ENCODE results near the gene SEPTIN7. TPM values are rescaled to one million over a fixed set of nuclear protein-coding genes. Genes with fewer than 3 reads are reported as not detected.

Gene SEPTIN7
- total and polyA plus RNA-seq, 2 of the 13 experiments (the other 11 are each of a cell fraction or from before 2014, with no cell fraction given), result 103 to 129 TPM

GRCh38 chr7:35800718-35801391 lies at the start of gene SEPTIN7 (continued):
- TF ChIP-seq ZNF280B (CRISPR knock-in tag; IDR thresholded peaks at IDR 0.05; ENCODE audit: borderline replicate concordance), result peak; percentile 13; the same call in 1 of the 2 replicates
- TF ChIP-seq, protein P1, sequence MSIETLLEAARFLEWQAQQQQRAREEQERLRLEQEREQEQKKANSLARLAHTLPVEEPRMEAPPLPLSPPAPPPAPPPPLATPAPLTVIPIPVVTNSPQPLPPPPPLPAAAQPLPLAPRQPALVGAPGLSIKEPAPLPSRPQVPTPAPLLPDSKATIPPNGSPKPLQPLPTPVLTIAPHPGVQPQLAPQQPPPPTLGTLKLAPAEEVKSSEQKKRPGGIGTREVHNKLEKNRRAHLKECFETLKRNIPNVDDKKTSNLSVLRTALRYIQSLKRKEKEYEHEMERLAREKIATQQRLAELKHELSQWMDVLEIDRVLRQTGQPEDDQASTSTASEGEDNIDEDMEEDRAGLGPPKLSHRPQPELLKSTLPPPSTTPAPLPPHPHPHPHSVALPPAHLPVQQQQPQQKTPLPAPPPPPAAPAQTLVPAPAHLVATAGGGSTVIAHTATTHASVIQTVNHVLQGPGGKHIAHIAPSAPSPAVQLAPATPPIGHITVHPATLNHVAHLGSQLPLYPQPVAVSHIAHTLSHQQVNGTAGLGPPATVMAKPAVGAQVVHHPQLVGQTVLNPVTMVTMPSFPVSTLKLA (IDR thresholded peaks at IDR 0.05), result no peak
- peak; percentile 2 for TF ChIP-seq RBM39 (IDR thresholded peaks at IDR 0.05; ENCODE audit: low read depth, low read length, poor library complexity, severe bottlenecking)
- TF ChIP-seq SMAD3 (CRISPR knock-in tag; IDR thresholded peaks at IDR 0.05), result peak; percentile 14; the same call in 1 of the 2 replicates
- TF ChIP-seq, protein P2, sequence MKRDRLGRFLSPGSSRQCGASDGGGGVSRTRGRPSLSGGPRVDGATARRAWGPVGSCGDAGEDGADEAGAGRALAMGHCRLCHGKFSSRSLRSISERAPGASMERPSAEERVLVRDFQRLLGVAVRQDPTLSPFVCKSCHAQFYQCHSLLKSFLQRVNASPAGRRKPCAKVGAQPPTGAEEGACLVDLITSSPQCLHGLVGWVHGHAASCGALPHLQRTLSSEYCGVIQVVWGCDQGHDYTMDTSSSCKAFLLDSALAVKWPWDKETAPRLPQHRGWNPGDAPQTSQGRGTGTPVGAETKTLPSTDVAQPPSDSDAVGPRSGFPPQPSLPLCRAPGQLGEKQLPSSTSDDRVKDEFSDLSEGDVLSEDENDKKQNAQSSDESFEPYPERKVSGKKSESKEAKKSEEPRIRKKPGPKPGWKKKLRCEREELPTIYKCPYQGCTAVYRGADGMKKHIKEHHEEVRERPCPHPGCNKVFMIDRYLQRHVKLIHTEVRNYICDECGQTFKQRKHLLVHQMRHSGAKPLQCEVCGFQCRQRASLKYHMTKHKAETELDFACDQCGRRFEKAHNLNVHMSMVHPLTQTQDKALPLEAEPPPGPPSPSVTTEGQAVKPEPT (CRISPR knock-in tag; IDR thresholded peaks at IDR 0.05; ENCODE audit: low read depth), result 0 out of 2 replicates have a peak, but pooled peaks have one; percentile 18
- no peak for TF ChIP-seq ZNF232 (CRISPR knock-in tag; IDR thresholded peaks at IDR 0.05; ENCODE audit: borderline replicate concordance)
- TF ChIP-seq SUZ12 (IDR thresholded peaks at IDR 0.05; ENCODE audit: low read depth, low read length), result no peak
- peak; percentile 51; the same call in 1 of the 2 replicates for TF ChIP-seq YEATS4 (CRISPR knock-in tag; IDR thresholded peaks at IDR 0.05; ENCODE audit: borderline replicate concordance)
- no peak for TF ChIP-seq SETDB1 (CRISPR knock-in tag; IDR thresholded peaks at IDR 0.05; ENCODE audit: borderline replicate concordance)
- no peak for TF ChIP-seq ZNF17 (CRISPR knock-in tag; IDR thresholded peaks at IDR 0.05)
- no peak for TF ChIP-seq PRMT3 (CRISPR knock-in tag; IDR thresholded peaks at IDR 0.05; ENCODE audit: borderline replicate concordance, low read depth)
- TF ChIP-seq, protein P3, sequence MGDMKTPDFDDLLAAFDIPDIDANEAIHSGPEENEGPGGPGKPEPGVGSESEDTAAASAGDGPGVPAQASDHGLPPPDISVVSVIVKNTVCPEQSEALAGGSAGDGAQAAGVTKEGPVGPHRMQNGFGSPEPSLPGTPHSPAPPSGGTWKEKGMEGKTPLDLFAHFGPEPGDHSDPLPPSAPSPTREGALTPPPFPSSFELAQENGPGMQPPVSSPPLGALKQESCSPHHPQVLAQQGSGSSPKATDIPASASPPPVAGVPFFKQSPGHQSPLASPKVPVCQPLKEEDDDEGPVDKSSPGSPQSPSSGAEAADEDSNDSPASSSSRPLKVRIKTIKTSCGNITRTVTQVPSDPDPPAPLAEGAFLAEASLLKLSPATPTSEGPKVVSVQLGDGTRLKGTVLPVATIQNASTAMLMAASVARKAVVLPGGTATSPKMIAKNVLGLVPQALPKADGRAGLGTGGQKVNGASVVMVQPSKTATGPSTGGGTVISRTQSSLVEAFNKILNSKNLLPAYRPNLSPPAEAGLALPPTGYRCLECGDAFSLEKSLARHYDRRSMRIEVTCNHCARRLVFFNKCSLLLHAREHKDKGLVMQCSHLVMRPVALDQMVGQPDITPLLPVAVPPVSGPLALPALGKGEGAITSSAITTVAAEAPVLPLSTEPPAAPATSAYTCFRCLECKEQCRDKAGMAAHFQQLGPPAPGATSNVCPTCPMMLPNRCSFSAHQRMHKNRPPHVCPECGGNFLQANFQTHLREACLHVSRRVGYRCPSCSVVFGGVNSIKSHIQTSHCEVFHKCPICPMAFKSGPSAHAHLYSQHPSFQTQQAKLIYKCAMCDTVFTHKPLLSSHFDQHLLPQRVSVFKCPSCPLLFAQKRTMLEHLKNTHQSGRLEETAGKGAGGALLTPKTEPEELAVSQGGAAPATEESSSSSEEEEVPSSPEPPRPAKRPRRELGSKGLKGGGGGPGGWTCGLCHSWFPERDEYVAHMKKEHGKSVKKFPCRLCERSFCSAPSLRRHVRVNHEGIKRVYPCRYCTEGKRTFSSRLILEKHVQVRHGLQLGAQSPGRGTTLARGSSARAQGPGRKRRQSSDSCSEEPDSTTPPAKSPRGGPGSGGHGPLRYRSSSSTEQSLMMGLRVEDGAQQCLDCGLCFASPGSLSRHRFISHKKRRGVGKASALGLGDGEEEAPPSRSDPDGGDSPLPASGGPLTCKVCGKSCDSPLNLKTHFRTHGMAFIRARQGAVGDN (CRISPR knock-in tag; IDR thresholded peaks at IDR 0.05), result peak; percentile 89
- TF ChIP-seq ZNF274 (CRISPR knock-in tag; IDR thresholded peaks at IDR 0.05), result no peak; the same call in 1 of the 2 replicates
- no peak for TF ChIP-seq ZBTB44 (CRISPR knock-in tag; IDR thresholded peaks at IDR 0.05)
- TF ChIP-seq POGZ (CRISPR knock-in tag; IDR thresholded peaks at IDR 0.05), result peak; percentile 94
- TF ChIP-seq GTF2F1 (IDR thresholded peaks at IDR 0.05; ENCODE audit: low read length), result peak; percentile 79; the same call in 1 of the 2 replicates
- TF ChIP-seq RFX1 (IDR thresholded peaks at IDR 0.05), result no peak
- no peak for TF ChIP-seq SCMH1 (CRISPR knock-in tag; IDR thresholded peaks at IDR 0.05; ENCODE audit: borderline replicate concordance)

Data from HepG2 (cell line).